ENCODE results near the gene HMGCR. TPM values are rescaled to one million over a fixed set of nuclear protein-coding genes. Genes with fewer than 3 reads are reported as not detected.

HMGCR gene
- polyA plus RNA-seq, 5 donors, result 42.5 to 68.2 (median 49.7) TPM

GRCh38 chr5:75337366-75338021, 474 bp downstream of the HMGCR start:
- peak; percentile 38 to 42 for DNase-seq

- DNase-seq, result no peak
Measured at GRCh38 chr5:75338408-75338807, 1.4 kb downstream of the HMGCR start.

- DNase-seq, result no peak
Measured at GRCh38 chr5:75340714-75341478, 3.9 kb downstream of the HMGCR start.

GRCh38 chr5:75341934-75342333, 4.9 kb downstream of the HMGCR start:
- DNase-seq, result no peak

- no peak for DNase-seq
Measured at GRCh38 chr5:75342836-75343235, 5.8 kb downstream of the HMGCR start.

- DNase-seq, result no peak
Measured at GRCh38 chr5:75348241-75348640, 11.2 kb downstream of the HMGCR start.

- DNase-seq, result no peak
Measured at GRCh38 chr5:75349663-75350062, 12.6 kb downstream of the HMGCR start.

GRCh38 chr5:75351139-75351926, 14.3 kb downstream of the HMGCR start:
- DNase-seq, result no peak

- no peak for DNase-seq
Measured at GRCh38 chr5:75355236-75355635, 18.2 kb downstream of the HMGCR start.

- no peak for DNase-seq
Measured at GRCh38 chr5:75356719-75357118, 19.7 kb downstream of the HMGCR start.

GRCh38 chr5:75358117-75358516, 21.1 kb downstream of the HMGCR start:
- DNase-seq, result no peak

GRCh38 chr5:75361310-75361709, 24.3 kb downstream of the HMGCR start:
- DNase-seq, result peak in 1 of 2 donors; percentile 42

GRCh38 chr5:75362474-75362975, 25.5 kb downstream of the HMGCR start:
- no peak for DNase-seq

- no peak for DNase-seq
Measured at GRCh38 chr5:75363111-75363510, 26.1 kb downstream of the HMGCR start.

- DNase-seq, result peak in 1 of 2 donors; percentile 30
Measured at GRCh38 chr5:75363726-75364495, 26.9 kb downstream of the HMGCR start.

GRCh38 chr5:75364571-75365280, 27.7 kb downstream of the HMGCR start:
- no peak for DNase-seq

- no peak for DNase-seq
Measured at GRCh38 chr5:75365740-75366139, 28.7 kb downstream of the HMGCR start.

GRCh38 chr5:75366787-75367186, 29.8 kb downstream of the HMGCR start:
- no peak for DNase-seq

- no peak for DNase-seq
Measured at GRCh38 chr5:75367401-75367800, 30.4 kb downstream of the HMGCR start.

- no peak for DNase-seq
Measured at GRCh38 chr5:75368391-75368790, 31.4 kb downstream of the HMGCR start.

GRCh38 chr5:75373862-75374261, 36.8 kb downstream of the HMGCR start:
- DNase-seq, result no peak
